Measurements from ENCODE around the gene GDF2. TPM values are rescaled to one million over a fixed set of nuclear protein-coding genes. Genes with fewer than 3 reads are reported as not detected.

The GDF2 gene
- total and polyA plus RNA-seq, 12 donors, result not detected

DNA sequence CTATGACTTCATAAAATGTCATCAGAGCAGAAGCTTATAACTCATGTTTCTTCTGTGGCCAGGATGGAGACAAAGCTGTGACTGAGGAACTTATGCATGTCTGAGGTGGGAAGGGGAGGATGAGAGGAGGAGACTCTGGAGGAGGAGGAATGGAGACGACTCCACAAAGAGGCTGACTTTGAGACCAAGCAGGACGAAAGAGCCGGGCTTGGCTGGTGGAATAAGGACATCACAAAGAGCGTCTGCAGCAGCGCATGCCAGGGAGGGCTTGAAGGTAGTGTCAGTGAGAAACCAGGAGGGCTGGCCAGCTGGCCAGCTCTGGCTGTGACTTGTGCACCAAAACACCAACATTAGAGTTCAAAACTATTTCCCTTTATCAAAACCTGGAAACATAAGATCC, 6.1 kb upstream of the GDF2 start:
- peaks cover 0 to 4% (median 0%) of the 10 kb centered on the region in 7 donors for H3K27me3 ChIP-seq
- intact Hi-C loops (cut with DNase I), result no loop called here
- H3K4me1 ChIP-seq, result peaks cover 0 to 9% (median 4%) of the 10 kb centered on the region in 9 donors
- no peak overlapping the region for H3K27ac ChIP-seq
- ATAC-seq, result no peak
- WGBS, 2 donors, result 86 to 91% methylated on average over 5 of the region's 5 CpGs
- no peak for DNase-seq
- TF ChIP-seq, protein P1, sequence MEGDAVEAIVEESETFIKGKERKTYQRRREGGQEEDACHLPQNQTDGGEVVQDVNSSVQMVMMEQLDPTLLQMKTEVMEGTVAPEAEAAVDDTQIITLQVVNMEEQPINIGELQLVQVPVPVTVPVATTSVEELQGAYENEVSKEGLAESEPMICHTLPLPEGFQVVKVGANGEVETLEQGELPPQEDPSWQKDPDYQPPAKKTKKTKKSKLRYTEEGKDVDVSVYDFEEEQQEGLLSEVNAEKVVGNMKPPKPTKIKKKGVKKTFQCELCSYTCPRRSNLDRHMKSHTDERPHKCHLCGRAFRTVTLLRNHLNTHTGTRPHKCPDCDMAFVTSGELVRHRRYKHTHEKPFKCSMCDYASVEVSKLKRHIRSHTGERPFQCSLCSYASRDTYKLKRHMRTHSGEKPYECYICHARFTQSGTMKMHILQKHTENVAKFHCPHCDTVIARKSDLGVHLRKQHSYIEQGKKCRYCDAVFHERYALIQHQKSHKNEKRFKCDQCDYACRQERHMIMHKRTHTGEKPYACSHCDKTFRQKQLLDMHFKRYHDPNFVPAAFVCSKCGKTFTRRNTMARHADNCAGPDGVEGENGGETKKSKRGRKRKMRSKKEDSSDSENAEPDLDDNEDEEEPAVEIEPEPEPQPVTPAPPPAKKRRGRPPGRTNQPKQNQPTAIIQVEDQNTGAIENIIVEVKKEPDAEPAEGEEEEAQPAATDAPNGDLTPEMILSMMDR (IDR thresholded peaks at IDR 0.05), result no peak
- no peaks in the 10 kb centered on the region for H3K9me3 ChIP-seq
- no peaks in the 10 kb centered on the region for H3K36me3 ChIP-seq
- H3K4me3 ChIP-seq, result no peak overlapping the region

DNA sequence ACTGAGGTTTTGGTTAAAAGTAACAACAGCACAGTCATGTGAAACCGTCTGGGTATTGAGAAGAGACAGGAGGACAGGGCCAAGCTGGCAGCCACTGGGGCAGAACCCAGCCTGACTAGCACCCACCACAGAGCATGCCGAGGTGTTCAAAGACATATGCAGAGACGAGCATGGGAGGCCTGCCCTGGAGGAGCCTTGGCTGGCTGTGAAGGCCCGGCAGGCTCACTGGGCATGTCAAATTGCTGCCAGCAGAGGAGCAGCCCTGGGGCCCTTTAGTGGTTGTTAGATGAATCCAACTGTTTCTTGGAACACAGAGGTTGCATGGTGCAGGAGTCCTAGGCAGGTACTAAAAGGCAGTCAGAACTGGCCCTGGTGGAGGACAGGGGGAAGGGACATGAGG, 5.0 kb upstream of the GDF2 start:
- H3K9me3 ChIP-seq, result no peaks in the 10 kb centered on the region
- H3K27ac ChIP-seq, result no peak overlapping the region
- intact Hi-C loops (cut with DNase I), result no loop called here
- ATAC-seq, result no peak
- H3K4me3 ChIP-seq, result no peak overlapping the region
- WGBS, 2 donors, result 84 to 86% methylated on average over 4 of the region's 4 CpGs
- no peak for DNase-seq
- H3K27me3 ChIP-seq, result peaks cover 0 to 13% (median 0%) of the 10 kb centered on the region in 7 donors
- TF ChIP-seq, protein P1 (IDR thresholded peaks at IDR 0.05), result no peak
- no peaks in the 10 kb centered on the region for H3K4me1 ChIP-seq
- no peaks in the 10 kb centered on the region for H3K36me3 ChIP-seq

GRCh38 chr10:47318706-47319105, 3.5 kb upstream of the GDF2 start:
- Histone ChIP-seq H3K27ac (no peak overlapping the region), H3K4me1 (no peaks in the 10 kb centered on the region), H3K4me3 (no peak overlapping the region), H3K9me3 (no peaks in the 10 kb centered on the region), H3K27me3 (peaks cover 0 to 21% (median 9%) of the 10 kb centered on the region in 7 donors), H3K36me3 (no peaks in the 10 kb centered on the region)
- DNase-seq (no peak), ATAC-seq (no peak)
- TF ChIP-seq, protein P1 (IDR thresholded peaks at IDR 0.05), result no peak
- WGBS, 2 donors, result 51 to 91% methylated on average over 9 of the region's 9 CpGs
- intact Hi-C loops (cut with DNase I), result no loop called here

DNA sequence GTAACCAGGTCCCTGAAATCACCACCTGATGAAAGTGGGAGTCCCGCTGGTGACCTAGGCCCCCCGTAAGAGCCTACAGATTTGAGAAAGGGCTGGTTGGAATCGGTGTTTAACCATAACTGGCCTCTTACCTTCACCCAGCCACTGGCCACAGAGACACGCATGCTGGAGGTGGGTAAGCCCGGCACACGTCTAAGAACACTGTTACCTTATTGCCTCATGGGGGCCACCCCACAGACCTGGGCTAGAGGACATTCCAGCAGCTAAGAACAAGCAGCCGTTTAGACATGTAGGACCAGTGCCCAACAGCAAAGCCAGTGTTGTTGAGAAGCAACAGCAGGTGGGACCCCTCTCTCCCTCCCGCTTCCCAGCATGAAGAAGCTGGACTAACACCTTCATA, 2.5 kb upstream of the GDF2 start:
- no peak for ATAC-seq
- TF ChIP-seq, protein P1 (IDR thresholded peaks at IDR 0.05), result no peak
- Histone ChIP-seq H3K4me1 (no peaks in the 10 kb centered on the region), H3K27me3 (peaks cover 0 to 22% (median 9%) of the 10 kb centered on the region in 7 donors), H3K36me3 (no peaks in the 10 kb centered on the region), H3K9me3 (no peaks in the 10 kb centered on the region), H3K27ac (no peak overlapping the region), H3K4me3 (no peak overlapping the region)
- 88 to 93% methylated on average over 8 of the region's 8 CpGs for WGBS, 2 donors
- intact Hi-C loops (cut with DNase I), result no loop called here
- no peak for DNase-seq

All from heart right ventricle (tissue), 16 donors.